ENCODE data around the gene PTPRG. TPM values are rescaled to one million over a fixed set of nuclear protein-coding genes. Genes with fewer than 3 reads are reported as not detected.

PTPRG gene
- total and polyA plus RNA-seq, 4 donors = 3.6 to 35.6 (median 8.1) TPM

DNA sequence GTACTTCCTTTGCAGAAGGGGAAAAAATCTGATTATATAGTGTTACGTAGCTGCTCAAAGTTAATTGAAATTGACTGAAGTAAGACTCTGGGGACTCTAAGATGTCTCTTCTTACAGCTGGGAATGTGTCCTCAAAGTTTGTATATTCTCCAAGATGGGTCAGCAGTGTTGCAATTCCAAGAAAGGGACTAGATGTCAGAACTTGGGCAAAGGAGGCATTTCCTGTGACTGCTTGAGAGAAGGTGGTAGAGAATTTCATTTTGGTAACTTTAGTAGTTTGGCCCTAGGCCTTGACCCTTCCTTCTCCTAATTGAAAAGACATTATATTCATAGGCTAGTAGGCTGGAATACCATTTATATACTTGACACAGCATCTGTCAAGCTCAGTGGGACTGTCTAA is 33.9 kb downstream of the PTPRG start:
- no peak overlapping the region for H3K4me3 ChIP-seq (ENCODE audit: low read depth in 1 of 3, low read length in 3 of 3)
- no peaks in the 10 kb centered on the region for H3K9me3 ChIP-seq (ENCODE audit: control insufficient read depth in 4 of 4, low read length in 3 of 4)
- 3% methylated on average over 1 of the region's 1 CpG for WGBS
- TF ChIP-seq FOXA2 (IDR thresholded peaks at IDR 0.05) = no peak
- TF ChIP-seq GABPA (IDR thresholded peaks at IDR 0.05 in 1 of 2, conservative IDR thresholded peaks at IDR 0.05 in 1 of 2) = no peak
- TF ChIP-seq, protein P1, sequence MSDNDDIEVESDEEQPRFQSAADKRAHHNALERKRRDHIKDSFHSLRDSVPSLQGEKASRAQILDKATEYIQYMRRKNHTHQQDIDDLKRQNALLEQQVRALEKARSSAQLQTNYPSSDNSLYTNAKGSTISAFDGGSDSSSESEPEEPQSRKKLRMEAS (IDR thresholded peaks at IDR 0.05) = no peak
- TF ChIP-seq, protein P2, sequence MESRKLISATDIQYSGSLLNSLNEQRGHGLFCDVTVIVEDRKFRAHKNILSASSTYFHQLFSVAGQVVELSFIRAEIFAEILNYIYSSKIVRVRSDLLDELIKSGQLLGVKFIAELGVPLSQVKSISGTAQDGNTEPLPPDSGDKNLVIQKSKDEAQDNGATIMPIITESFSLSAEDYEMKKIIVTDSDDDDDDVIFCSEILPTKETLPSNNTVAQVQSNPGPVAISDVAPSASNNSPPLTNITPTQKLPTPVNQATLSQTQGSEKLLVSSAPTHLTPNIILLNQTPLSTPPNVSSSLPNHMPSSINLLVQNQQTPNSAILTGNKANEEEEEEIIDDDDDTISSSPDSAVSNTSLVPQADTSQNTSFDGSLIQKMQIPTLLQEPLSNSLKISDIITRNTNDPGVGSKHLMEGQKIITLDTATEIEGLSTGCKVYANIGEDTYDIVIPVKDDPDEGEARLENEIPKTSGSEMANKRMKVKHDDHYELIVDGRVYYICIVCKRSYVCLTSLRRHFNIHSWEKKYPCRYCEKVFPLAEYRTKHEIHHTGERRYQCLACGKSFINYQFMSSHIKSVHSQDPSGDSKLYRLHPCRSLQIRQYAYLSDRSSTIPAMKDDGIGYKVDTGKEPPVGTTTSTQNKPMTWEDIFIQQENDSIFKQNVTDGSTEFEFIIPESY (IDR thresholded peaks at IDR 0.05) = no peak
- TF ChIP-seq, protein P3, sequence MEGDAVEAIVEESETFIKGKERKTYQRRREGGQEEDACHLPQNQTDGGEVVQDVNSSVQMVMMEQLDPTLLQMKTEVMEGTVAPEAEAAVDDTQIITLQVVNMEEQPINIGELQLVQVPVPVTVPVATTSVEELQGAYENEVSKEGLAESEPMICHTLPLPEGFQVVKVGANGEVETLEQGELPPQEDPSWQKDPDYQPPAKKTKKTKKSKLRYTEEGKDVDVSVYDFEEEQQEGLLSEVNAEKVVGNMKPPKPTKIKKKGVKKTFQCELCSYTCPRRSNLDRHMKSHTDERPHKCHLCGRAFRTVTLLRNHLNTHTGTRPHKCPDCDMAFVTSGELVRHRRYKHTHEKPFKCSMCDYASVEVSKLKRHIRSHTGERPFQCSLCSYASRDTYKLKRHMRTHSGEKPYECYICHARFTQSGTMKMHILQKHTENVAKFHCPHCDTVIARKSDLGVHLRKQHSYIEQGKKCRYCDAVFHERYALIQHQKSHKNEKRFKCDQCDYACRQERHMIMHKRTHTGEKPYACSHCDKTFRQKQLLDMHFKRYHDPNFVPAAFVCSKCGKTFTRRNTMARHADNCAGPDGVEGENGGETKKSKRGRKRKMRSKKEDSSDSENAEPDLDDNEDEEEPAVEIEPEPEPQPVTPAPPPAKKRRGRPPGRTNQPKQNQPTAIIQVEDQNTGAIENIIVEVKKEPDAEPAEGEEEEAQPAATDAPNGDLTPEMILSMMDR (IDR thresholded peaks at IDR 0.05; ENCODE audit: low read depth, low read length, missing input control) = no peak
- TF ChIP-seq RAD21 (IDR thresholded peaks at IDR 0.05) = no peak
- TF ChIP-seq, protein P4, sequence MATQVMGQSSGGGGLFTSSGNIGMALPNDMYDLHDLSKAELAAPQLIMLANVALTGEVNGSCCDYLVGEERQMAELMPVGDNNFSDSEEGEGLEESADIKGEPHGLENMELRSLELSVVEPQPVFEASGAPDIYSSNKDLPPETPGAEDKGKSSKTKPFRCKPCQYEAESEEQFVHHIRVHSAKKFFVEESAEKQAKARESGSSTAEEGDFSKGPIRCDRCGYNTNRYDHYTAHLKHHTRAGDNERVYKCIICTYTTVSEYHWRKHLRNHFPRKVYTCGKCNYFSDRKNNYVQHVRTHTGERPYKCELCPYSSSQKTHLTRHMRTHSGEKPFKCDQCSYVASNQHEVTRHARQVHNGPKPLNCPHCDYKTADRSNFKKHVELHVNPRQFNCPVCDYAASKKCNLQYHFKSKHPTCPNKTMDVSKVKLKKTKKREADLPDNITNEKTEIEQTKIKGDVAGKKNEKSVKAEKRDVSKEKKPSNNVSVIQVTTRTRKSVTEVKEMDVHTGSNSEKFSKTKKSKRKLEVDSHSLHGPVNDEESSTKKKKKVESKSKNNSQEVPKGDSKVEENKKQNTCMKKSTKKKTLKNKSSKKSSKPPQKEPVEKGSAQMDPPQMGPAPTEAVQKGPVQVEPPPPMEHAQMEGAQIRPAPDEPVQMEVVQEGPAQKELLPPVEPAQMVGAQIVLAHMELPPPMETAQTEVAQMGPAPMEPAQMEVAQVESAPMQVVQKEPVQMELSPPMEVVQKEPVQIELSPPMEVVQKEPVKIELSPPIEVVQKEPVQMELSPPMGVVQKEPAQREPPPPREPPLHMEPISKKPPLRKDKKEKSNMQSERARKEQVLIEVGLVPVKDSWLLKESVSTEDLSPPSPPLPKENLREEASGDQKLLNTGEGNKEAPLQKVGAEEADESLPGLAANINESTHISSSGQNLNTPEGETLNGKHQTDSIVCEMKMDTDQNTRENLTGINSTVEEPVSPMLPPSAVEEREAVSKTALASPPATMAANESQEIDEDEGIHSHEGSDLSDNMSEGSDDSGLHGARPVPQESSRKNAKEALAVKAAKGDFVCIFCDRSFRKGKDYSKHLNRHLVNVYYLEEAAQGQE (IDR thresholded peaks at IDR 0.05) = no peak
- no peaks in the 10 kb centered on the region for H3K36me3 ChIP-seq (ENCODE audit: control insufficient read depth in 4 of 4, insufficient read depth in 3 of 4, low read depth in 1 of 4, low read length in 3 of 4)
- no peaks in the 10 kb centered on the region for H3K27me3 ChIP-seq (ENCODE audit: control insufficient read depth in 4 of 4, insufficient read depth in 4 of 4, low read length in 3 of 4)
- no peak for DNase-seq (ENCODE audit: low spot score)
- no peak overlapping the region for H3K27ac ChIP-seq (ENCODE audit: low read depth in 1 of 2, low read length in 2 of 2)
- H3K4me1 ChIP-seq (ENCODE audit: control insufficient read depth in 4 of 4, insufficient read depth in 4 of 4, low read length in 3 of 4) = peaks cover 0 to 7% (median 0%) of the 10 kb centered on the region in 4 donors
- H3K9ac ChIP-seq (ENCODE audit: low read depth in 1 of 2, low read length in 2 of 2) = no peak overlapping the region

DNA sequence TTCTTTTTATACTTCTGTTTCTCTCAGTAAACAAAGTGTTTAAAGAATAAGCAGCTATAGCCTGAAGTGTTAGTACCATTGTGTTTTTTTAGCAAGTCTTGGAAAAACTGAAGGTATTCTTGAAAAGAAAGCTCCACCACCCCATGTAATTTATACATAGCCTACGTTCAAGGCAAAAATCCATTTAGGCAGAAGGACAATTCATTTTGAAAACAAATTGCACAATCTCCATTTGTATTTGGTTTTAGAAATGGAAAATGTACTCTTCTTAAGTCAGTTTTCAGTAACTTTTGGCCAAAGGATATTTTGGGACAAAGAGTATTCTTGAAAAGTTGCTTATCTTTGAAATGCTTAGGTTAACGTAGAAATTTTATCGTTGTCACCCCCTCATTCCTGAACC is 34.5 kb downstream of the PTPRG start:
- no peak for DNase-seq (ENCODE audit: low spot score)
- H3K4me1 ChIP-seq (ENCODE audit: control insufficient read depth in 4 of 4, insufficient read depth in 4 of 4, low read length in 3 of 4) = peaks cover 0 to 7% (median 0%) of the 10 kb centered on the region in 4 donors
- H3K9me3 ChIP-seq (ENCODE audit: control insufficient read depth in 4 of 4, low read length in 3 of 4) = no peaks in the 10 kb centered on the region
- no peaks in the 10 kb centered on the region for H3K36me3 ChIP-seq (ENCODE audit: control insufficient read depth in 4 of 4, insufficient read depth in 3 of 4, low read depth in 1 of 4, low read length in 3 of 4)
- H3K9ac ChIP-seq (ENCODE audit: low read depth in 1 of 2, low read length in 2 of 2) = no peak overlapping the region
- no peak overlapping the region for H3K4me3 ChIP-seq (ENCODE audit: low read depth in 1 of 3, low read length in 3 of 3)
- no peaks in the 10 kb centered on the region for H3K27me3 ChIP-seq (ENCODE audit: control insufficient read depth in 4 of 4, insufficient read depth in 4 of 4, low read length in 3 of 4)
- no peak overlapping the region for H3K27ac ChIP-seq (ENCODE audit: low read depth in 1 of 2, low read length in 2 of 2)
- 81% methylated on average over 3 of the region's 3 CpGs for WGBS
- TF ChIP-seq, protein P4 (IDR thresholded peaks at IDR 0.05) = no peak
- TF ChIP-seq, protein P2 (IDR thresholded peaks at IDR 0.05) = no peak
- no peak for TF ChIP-seq EGR1 (IDR thresholded peaks at IDR 0.05; ENCODE audit: low read depth in 2 of 2)
- TF ChIP-seq, protein P3 (IDR thresholded peaks at IDR 0.05; ENCODE audit: low read depth, low read length, missing input control) = no peak
- TF ChIP-seq, protein P1 (IDR thresholded peaks at IDR 0.05) = no peak
- TF ChIP-seq FOXA1 (IDR thresholded peaks at IDR 0.05) = no peak
- TF ChIP-seq TAF1 (conservative IDR thresholded peaks at IDR 0.05) = no peak
- no peak for TF ChIP-seq RXRA (IDR thresholded peaks at IDR 0.05)
- TF ChIP-seq HNF4A (conservative IDR thresholded peaks at IDR 0.05) = no peak
- no peak for TF ChIP-seq JUND (IDR thresholded peaks at IDR 0.05)
- no peak for TF ChIP-seq GABPA (IDR thresholded peaks at IDR 0.05 in 1 of 2, conservative IDR thresholded peaks at IDR 0.05 in 1 of 2)
- no peak for TF ChIP-seq YY1 (IDR thresholded peaks at IDR 0.05)
- TF ChIP-seq HNF4G (IDR thresholded peaks at IDR 0.05) = no peak

Data from liver (tissue), 9 donors.